D721Med (cell line): ENCODE measurements around the gene ABL1.

Source experiments
- DNase-seq: peaks from one replicate; pipeline ENCODE4 v3.0.0; 2011; ENCODE audit warnings: low spot score; ENCODE audit not compliant: insufficient read length
- FAIRE-seq: peaks from 2 replicates; lab custom pipeline; 2011; peaks lifted over from hg19 to GRCh38; lab: Jason Lieb, UNC
- CTCF ChIP-seq: IDR thresholded peaks from 2 replicates; pipeline ENCODE4 v1.5.1; 2012; ENCODE audit warnings: mild to moderate bottlenecking, control low read depth; ENCODE audit not compliant: insufficient read depth; ENCODE audit errors: missing control alignments

The ABL1 gene

GRCh38 chr9:130883479-130883878, 48.4 kb downstream of the ABL1 start:
- no peak for FAIRE-seq
- no peak for DNase-seq
- TF ChIP-seq CTCF: no peak

GRCh38 chr9:130884111-130884531, 49.1 kb downstream of the ABL1 start:
- TF ChIP-seq CTCF: no peak
- DNase-seq: no peak
- FAIRE-seq: no peak

- TF ChIP-seq CTCF: no peak
- DNase-seq (no peak), FAIRE-seq (no peak)
Observed at GRCh38 chr9:130884542-130885483, 49.8 kb downstream of the ABL1 start.

GRCh38 chr9:130885484-130886375, 50.7 kb downstream of the ABL1 start:
- TF ChIP-seq CTCF: no peak
- FAIRE-seq: no peak
- DNase-seq: no peak

GRCh38 chr9:130886981-130887380, 51.9 kb downstream of the ABL1 start:
- no peak for FAIRE-seq
- no peak for TF ChIP-seq CTCF
- no peak for DNase-seq

- TF ChIP-seq CTCF: no peak
- FAIRE-seq: no peak
- DNase-seq: no peak
Observed at GRCh38 chr9:130887494-130888144, 52.6 kb downstream of the ABL1 start.
